GM23248 (cell line): ENCODE results near the gene RPH3AL.

Experiments
- EZH2 ChIP-seq: fragments of 200-600 bp; sonication (generic); IDR thresholded peaks from 2 replicates; pipeline ENCODE4 v1.6.1; 2018; ENCODE audit warnings: antibody characterized with exemption, mild to moderate bottlenecking; ENCODE audit not compliant: insufficient read depth, poor library complexity, severe bottlenecking
- EZH2phosphoT487 ChIP-seq: fragments of 200-600 bp; sonication (generic); IDR thresholded peaks from 2 replicates; pipeline ENCODE4 v1.6.1; 2018; ENCODE audit warnings: antibody characterized with exemption, moderate library complexity, mild to moderate bottlenecking, low read depth; ENCODE audit not compliant: insufficient read depth

- TF ChIP-seq EZH2, result no peak
- no peak for TF ChIP-seq EZH2phosphoT487
These were observed 71.1 kb downstream of the RPH3AL start for GRCh38 chr17:281365-281999.
